HTR-8/SVneo (cell line): Measurements from ENCODE around the gene TNFRSF6B.

Source experiments
- DNase-seq: peaks from one replicate; pipeline ENCODE4 v3.0.0; 2011; ENCODE audit warnings: low spot score, mixed read lengths; ENCODE audit not compliant: insufficient read length
- FAIRE-seq: peaks from 2 replicates; lab custom pipeline; 2011; peaks lifted over from hg19 to GRCh38; lab: Jason Lieb, UNC

The TNFRSF6B gene

GRCh38 chr20:63693733-63694583, 2.5 kb upstream of the TNFRSF6B start:
- no peak for DNase-seq
- FAIRE-seq = no peak

DNA sequence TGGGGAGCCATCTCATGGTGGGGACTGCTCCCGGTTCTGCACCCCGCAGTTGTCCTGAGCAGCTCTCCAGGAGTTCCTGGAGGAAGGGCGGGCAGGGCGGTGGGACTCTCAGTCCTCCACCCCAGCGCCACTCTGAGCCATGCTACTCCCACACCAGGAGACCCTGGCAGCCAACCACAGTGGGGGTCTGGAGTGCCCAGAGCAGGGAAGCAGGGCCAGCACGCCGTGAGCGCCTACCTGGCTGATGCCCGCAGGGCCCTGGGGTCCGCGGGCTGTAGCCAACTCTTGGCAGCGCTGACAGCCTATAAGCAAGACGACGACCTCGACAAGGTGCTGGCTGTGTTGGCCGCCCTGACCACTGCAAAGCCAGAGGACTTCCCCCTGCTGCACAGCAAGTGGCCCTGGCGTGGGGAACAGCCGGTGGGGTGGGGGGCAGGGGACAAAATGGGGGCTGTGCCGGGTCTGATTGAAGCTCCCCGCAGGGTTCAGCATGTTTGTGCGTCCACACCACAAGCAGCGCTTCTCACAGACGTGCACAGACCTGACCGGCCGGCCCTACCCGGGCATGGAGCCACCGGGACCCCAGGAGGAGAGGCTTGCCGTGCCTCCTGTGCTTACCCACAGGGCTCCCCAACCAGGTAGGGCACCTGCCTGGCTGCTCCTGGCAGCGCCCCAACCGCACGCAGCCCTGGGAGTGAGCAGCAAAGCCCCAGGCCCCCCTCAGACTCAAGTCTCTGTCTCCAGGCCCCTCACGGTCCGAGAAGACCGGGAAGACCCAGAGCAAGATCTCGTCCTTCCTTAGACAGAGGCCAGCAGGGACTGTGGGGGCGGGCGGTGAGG, 1.6 kb upstream of the TNFRSF6B start:
- DNase-seq (no peak), FAIRE-seq (peak; percentile 84)

- FAIRE-seq (no peak), DNase-seq (no peak)
Measured at GRCh38 chr20:63695424-63696305, 787 bp upstream of the TNFRSF6B start.

GRCh38 chr20:63696306-63696627, 185 bp upstream of the TNFRSF6B start:
- DNase-seq (no peak), FAIRE-seq (peak; percentile 93)

DNA sequence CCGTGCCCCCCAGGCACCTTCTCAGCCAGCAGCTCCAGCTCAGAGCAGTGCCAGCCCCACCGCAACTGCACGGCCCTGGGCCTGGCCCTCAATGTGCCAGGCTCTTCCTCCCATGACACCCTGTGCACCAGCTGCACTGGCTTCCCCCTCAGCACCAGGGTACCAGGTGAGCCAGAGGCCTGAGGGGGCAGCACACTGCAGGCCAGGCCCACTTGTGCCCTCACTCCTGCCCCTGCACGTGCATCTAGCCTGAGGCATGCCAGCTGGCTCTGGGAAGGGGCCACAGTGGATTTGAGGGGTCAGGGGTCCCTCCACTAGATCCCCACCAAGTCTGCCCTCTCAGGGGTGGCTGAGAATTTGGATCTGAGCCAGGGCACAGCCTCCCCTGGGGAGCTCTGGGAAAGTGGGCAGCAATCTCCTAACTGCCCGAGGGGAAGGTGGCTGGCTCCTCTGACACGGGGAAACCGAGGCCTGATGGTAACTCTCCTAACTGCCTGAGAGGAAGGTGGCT, 960 bp downstream of the TNFRSF6B start:
- FAIRE-seq = peak; percentile 86
- no peak for DNase-seq

DNA sequence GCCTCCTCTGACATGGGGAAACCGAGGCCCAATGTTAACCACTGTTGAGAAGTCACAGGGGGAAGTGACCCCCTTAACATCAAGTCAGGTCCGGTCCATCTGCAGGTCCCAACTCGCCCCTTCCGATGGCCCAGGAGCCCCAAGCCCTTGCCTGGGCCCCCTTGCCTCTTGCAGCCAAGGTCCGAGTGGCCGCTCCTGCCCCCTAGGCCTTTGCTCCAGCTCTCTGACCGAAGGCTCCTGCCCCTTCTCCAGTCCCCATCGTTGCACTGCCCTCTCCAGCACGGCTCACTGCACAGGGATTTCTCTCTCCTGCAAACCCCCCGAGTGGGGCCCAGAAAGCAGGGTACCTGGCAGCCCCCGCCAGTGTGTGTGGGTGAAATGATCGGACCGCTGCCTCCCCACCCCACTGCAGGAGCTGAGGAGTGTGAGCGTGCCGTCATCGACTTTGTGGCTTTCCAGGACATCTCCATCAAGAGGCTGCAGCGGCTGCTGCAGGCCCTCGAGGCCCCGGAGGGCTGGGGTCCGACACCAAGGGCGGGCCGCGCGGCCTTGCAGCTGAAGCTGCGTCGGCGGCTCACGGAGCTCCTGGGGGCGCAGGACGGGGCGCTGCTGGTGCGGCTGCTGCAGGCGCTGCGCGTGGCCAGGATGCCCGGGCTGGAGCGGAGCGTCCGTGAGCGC, 1.6 kb downstream of the TNFRSF6B start:
- no peak for DNase-seq
- FAIRE-seq = peak; percentile 23

- DNase-seq (peak; percentile 98), FAIRE-seq (peak; percentile 98)
Measured at GRCh38 chr20:63698739-63699465, 2.5 kb downstream of the TNFRSF6B start.

- DNase-seq (no peak), FAIRE-seq (peak; percentile 54)
Measured at GRCh38 chr20:63699466-63700198, 3.2 kb downstream of the TNFRSF6B start.

GRCh38 chr20:63700199-63701050, 4.0 kb downstream of the TNFRSF6B start:
- no peak for DNase-seq
- FAIRE-seq = peak; percentile 69

- DNase-seq (no peak), FAIRE-seq (no peak)
Measured at GRCh38 chr20:63701051-63701328, 4.5 kb downstream of the TNFRSF6B start.

GRCh38 chr20:63701329-63702035, 5.0 kb downstream of the TNFRSF6B start:
- FAIRE-seq = peak; percentile 60
- no peak for DNase-seq

- FAIRE-seq = peak; percentile 70
Measured at GRCh38 chr20:63702036-63702665, 5.7 kb downstream of the TNFRSF6B start.

GRCh38 chr20:63702751-63703470, 6.5 kb downstream of the TNFRSF6B start:
- DNase-seq (no peak), FAIRE-seq (peak; percentile 68)

More at GRCh38 chr20:63702036-63702665, 5.7 kb downstream of the TNFRSF6B start:
- DNase-seq = no peak

DNA sequence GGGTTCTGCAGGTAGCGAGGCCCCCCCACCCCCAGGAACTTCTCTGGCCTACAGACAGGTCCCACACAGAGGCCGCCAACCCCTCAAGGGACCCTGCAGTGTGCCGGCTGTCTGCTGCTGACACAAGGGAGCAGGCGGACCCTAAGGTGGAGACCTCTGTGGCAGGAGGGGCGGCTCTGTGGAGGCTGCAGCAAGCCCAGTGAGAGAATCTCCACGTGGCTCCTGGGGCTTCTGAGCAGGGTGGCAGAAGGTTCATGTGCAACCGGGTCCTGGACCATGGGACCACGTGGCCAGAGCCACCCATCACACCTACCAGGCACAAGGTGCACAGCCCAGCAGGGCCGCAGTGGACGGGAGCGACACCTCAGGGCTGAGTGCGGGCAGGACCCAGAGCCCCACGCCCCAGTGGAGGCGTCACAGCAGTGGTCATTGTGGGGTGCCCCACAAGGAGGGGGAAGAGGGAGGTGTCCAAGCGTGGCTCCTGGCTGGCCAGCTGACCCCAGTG, 7.1 kb downstream of the TNFRSF6B start:
- FAIRE-seq (no peak), DNase-seq (no peak)

DNA sequence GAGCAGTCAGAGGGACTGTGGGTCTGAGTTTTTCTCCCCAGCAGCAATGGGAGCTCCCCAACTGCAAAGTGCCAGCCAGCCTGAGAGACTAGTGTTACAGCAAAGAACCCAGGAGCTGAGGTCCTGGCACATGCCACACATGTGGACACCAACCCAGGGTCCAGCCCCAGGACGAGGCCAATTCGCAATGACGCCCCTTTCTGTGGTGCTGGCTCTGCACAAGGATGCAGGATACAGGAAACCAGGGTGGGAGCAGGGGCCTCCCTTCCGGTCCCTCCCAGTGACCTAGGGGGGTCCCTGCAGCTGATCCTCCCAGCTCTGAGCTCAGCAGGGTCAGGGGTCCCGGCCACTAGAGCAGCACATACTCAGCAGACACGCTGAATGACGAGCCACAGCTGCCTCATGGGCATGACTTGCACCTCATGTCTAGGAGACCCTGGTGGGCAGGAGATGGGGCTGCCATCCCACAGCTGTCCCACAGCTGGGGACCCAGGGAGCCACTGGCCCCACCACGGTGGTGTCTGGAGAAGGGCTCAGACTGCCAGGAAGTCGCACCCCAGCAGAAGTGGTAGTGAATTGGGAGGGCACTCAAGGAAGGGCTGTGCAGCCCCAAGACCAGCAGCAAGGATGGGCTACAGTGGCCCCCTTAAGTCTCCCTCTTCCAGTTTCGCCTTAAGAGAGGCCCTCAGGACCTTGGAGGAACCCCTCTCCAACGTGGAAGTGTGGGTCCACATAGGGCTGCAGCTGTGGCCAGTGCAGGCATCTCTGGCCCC, 7.7 kb downstream of the TNFRSF6B start:
- peak; percentile 46 for FAIRE-seq
- DNase-seq = no peak
